ENCODE measurements around the gene DPP8.

DPP8 gene

DNA sequence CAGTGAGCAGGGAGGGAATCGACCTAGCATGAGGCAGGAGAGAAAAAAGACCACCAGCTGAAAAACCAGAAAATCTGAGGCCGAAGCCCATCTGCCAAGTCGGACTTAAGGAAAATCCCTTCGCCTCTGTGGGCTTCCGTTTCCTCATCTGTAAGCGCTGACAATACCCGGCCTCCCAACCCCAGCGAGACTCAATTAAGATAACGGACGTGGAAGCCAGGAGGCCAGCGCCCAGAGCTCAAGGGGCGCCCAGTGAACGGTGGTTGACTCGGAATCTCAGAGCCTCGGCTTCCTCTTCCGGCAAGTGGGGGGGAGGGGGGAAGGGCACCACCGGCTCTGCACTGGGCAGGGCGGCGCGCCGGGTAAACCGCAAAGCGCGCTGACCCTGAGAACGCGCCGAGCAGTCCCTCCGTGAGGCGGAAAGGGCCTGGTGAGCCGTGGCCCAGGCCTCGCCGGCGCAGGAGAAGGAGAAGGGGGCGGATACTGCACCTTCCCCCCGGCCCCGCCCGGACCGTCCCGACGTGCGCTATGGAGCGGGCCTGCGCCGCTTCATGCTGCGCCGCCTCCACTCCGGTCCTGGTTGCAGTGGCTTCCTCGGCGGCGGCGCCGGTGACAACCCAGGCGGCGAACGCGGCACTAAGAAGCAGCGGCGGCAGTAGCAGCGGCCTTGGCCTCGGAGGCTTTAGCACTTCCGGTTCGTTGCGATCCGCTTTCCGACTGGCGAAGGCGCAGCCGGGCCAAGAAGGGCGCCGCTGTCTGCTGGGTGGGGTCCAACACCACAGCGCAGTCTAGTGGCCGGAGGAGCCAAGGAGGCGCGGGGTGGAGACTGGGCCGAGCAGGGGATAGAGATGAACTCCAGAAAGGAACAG lies at the start of gene DPP8:
Gene DPP8, minus strand, starts transcription at position 693 of the 869 bp plus-strand sequence. CDS start 5,136 bp downstream, outside the sequence.
- peak; percentile 98 for DNase-seq (ENCODE audit: low read depth)
- H3K4me3 ChIP-seq (ENCODE audit: low read depth, low read length): peak within 1 kb of the TSS; percentile 84
- TF ChIP-seq, protein P1, sequence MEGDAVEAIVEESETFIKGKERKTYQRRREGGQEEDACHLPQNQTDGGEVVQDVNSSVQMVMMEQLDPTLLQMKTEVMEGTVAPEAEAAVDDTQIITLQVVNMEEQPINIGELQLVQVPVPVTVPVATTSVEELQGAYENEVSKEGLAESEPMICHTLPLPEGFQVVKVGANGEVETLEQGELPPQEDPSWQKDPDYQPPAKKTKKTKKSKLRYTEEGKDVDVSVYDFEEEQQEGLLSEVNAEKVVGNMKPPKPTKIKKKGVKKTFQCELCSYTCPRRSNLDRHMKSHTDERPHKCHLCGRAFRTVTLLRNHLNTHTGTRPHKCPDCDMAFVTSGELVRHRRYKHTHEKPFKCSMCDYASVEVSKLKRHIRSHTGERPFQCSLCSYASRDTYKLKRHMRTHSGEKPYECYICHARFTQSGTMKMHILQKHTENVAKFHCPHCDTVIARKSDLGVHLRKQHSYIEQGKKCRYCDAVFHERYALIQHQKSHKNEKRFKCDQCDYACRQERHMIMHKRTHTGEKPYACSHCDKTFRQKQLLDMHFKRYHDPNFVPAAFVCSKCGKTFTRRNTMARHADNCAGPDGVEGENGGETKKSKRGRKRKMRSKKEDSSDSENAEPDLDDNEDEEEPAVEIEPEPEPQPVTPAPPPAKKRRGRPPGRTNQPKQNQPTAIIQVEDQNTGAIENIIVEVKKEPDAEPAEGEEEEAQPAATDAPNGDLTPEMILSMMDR (IDR thresholded peaks at IDR 0.05; ENCODE audit: insufficient read depth, low read depth, low read length, missing control alignments): peak; percentile 98

DNA sequence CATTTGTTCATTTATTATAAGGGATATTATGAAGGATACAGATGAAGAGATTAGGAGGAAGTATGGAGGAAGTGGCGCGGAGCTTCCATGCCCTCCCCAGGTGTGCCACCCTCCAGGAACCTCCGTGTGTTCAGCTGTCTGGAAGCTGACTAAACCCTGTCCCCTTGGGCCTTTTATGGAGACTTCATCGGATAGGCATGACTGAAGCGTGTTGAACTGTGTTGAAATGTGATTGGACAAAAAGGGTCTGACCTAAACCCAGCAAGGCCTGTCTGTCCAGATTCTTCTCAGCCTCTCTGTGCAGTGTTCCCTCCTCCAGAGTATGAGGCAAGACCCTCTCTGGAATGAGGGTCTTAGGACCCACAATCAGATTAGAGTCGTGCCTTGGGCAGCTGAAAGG lies 44.4 kb upstream of the DPP8 start:
- DNase-seq (ENCODE audit: low read depth): no peak
- TF ChIP-seq, protein P1 (IDR thresholded peaks at IDR 0.05; ENCODE audit: insufficient read depth, low read depth, low read length, missing control alignments): no peak
- H3K4me3 ChIP-seq (ENCODE audit: low read depth, low read length): no peak overlapping the region

DNA sequence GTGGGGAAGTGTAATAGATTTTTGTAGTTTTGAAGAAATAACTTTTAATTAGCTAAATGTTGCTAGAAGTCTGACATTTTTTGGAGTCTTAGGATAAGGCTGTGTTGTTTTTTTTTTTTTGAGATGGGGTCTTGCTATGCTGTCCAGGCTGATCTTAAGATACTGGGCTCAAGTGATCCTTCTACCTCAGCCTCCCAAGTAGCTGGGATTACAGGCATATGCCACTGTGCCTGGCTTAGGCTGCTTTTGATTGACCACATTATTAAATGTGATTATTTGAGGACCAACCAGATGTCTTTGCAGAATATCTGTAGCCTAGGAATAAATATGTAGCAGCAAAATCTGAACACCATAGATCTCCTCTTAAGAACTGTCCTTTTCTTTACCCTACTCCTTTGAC lies 42.5 kb upstream of the DPP8 start:
- H3K4me3 ChIP-seq (ENCODE audit: low read depth, low read length): no peak overlapping the region
- DNase-seq (ENCODE audit: low read depth): no peak
- TF ChIP-seq, protein P1 (IDR thresholded peaks at IDR 0.05; ENCODE audit: insufficient read depth, low read depth, low read length, missing control alignments): no peak

DNA sequence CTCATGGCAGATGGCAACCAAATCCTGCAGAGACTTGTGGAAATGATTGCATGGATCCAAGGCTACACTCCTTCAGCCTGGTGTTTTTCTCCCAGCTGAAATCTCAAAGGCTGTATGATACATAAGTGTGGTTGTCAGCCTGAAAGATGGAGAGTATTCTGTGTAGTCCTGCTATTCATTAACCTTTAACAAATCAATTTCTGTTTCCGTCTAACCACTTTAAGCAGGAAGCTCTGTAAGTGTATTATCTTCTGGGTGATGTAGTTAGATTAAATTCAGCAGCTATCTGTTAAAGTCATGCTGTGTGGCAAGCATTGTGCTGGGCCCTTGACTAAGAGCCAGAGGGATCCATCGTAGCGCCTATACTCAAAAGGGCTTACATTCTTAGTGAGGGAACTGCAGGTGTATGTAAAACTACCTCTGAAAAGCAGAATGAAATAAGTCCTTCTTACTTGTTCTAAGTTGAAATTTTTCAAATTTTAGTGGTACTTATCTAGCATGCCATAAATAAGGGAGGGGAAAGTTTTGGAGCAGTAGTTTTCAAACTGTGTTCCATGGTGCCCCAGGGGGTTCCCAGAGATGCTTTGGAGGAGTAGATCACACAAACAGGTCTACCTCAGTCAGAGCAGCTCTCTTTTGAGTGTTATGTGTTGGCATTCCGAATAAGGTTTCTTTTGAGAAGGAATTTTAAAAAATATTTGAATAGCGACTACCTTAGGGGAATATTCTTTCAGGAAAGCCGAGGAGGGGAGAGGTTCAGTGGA lies 41.7 kb upstream of the DPP8 start:
- TF ChIP-seq, protein P1 (IDR thresholded peaks at IDR 0.05; ENCODE audit: insufficient read depth, low read depth, low read length, missing control alignments): no peak
- DNase-seq (ENCODE audit: low read depth): no peak
- H3K4me3 ChIP-seq (ENCODE audit: low read depth, low read length): no peak overlapping the region

DNA sequence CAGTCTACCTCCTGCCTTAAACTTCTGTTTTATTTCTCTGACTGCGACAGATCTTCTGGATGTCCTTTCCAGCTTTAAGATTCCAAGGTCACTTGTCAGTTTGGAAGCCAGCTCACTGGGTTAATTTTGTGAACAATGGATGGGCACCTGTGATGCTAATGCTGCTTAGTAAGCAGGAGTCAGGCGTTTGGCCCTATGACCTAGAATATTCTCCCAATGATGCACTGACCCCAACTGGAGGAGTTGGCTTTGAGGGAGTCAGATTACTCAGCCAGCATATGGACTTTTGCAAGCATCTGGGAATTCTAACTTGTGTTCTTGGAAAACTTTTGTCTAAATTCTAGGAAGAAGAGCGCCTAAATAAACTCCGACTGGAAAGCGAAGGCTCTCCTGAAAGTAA lies 40.8 kb upstream of the DPP8 start:
- DNase-seq (ENCODE audit: low read depth): no peak
- TF ChIP-seq, protein P1 (IDR thresholded peaks at IDR 0.05; ENCODE audit: insufficient read depth, low read depth, low read length, missing control alignments): no peak
- H3K4me3 ChIP-seq (ENCODE audit: low read depth, low read length): no peak overlapping the region

DNA sequence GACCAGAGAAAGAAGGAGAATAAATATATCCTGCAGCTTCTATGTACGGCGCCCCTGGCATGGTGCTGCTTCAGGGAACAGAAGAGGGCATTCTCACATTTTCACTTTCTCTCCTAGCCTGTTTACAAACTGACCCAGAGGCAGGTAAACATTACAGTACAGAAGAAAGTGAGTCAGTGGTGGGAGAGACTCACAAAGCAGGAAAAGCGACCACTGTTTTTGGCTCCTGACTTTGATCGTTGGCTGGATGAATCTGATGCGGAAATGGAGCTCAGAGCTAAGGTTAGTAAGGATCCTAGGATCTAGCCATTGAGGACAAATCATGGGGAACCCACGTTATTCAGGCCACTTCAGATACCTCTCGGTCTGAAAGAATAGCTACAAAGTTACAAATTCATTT lies 39.1 kb upstream of the DPP8 start:
- H3K4me3 ChIP-seq (ENCODE audit: low read depth, low read length): no peak overlapping the region
- TF ChIP-seq, protein P1 (IDR thresholded peaks at IDR 0.05; ENCODE audit: insufficient read depth, low read depth, low read length, missing control alignments): no peak
- DNase-seq (ENCODE audit: low read depth): no peak
